ENCODE measurements around the gene SLC27A3. TPM values are rescaled to one million over a fixed set of nuclear protein-coding genes. Genes with fewer than 3 reads are reported as not detected.

SLC27A3 gene
- total RNA-seq, 4 donors from 2014 or later: 12.9 to 364 (median 36.7) TPM

GRCh38 chr1:153799016-153799415, 23.8 kb downstream of the SLC27A3 start:
- Histone ChIP-seq H3K9me3 (no peaks in the 10 kb centered on the region), H3K4me3 (no peak overlapping the region), H3K27ac (no peak overlapping the region), H3K27me3 (no peaks in the 10 kb centered on the region), H3K36me3 (no peaks in the 10 kb centered on the region), H3K4me1 (no peaks in the 10 kb centered on the region)
- TF ChIP-seq CTCF (IDR thresholded peaks at IDR 0.05) (no peak), POLR2A (IDR thresholded peaks at IDR 0.05) (no peak)
- intact Hi-C loops (cut with DNase I; ENCODE audit: low total_unique reads): loop anchor here (5.0 to 10.0 kb wide), 2 partner anchors 176 to 193 kb away; partner anchors contain the start of genes JTB and RPS27
- no peak for DNase-seq

GRCh38 chr1:153799566-153800465, 24.6 kb downstream of the SLC27A3 start:
- Histone ChIP-seq H3K9me3 (no peaks in the 10 kb centered on the region), H3K27ac (no peak overlapping the region), H3K27me3 (no peaks in the 10 kb centered on the region), H3K36me3 (no peaks in the 10 kb centered on the region), H3K4me1 (no peaks in the 10 kb centered on the region), H3K4me3 (no peak overlapping the region)
- no peak for DNase-seq
- no peak for TF ChIP-seq POLR2A (IDR thresholded peaks at IDR 0.05)
- TF ChIP-seq CTCF (IDR thresholded peaks at IDR 0.05): no peak
- intact Hi-C loops (cut with DNase I; ENCODE audit: low total_unique reads): loop anchor here (5.0 to 10.0 kb wide), 2 partner anchors 175 to 192 kb away; partner anchors contain the start of genes JTB and RPS27

- Histone ChIP-seq H3K4me3 (no peak overlapping the region), H3K36me3 (no peaks in the 10 kb centered on the region), H3K27me3 (no peaks in the 10 kb centered on the region), H3K9me3 (no peaks in the 10 kb centered on the region), H3K27ac (no peak overlapping the region), H3K4me1 (no peaks in the 10 kb centered on the region)
- DNase-seq: no peak
- TF ChIP-seq CTCF (IDR thresholded peaks at IDR 0.05) (no peak), POLR2A (IDR thresholded peaks at IDR 0.05) (no peak)
- intact Hi-C loops (cut with DNase I; ENCODE audit: low total_unique reads): no loop called here
Measured at GRCh38 chr1:153800516-153800915, 25.3 kb downstream of the SLC27A3 start.

- Histone ChIP-seq H3K36me3 (no peaks in the 10 kb centered on the region), H3K27ac (no peak overlapping the region), H3K27me3 (no peaks in the 10 kb centered on the region), H3K4me1 (no peaks in the 10 kb centered on the region), H3K4me3 (no peak overlapping the region), H3K9me3 (no peaks in the 10 kb centered on the region)
- no peak for DNase-seq
- intact Hi-C loops (cut with DNase I; ENCODE audit: low total_unique reads): no loop called here
- no peak for TF ChIP-seq CTCF (IDR thresholded peaks at IDR 0.05)
- no peak for TF ChIP-seq POLR2A (IDR thresholded peaks at IDR 0.05)
Measured at GRCh38 chr1:153801028-153801625, 25.9 kb downstream of the SLC27A3 start.

All from uterus (tissue), 4 donors.